BJ (cell line): ENCODE measurements around the gene WDR88. TPM values are rescaled to one million over a fixed set of nuclear protein-coding genes. Genes with fewer than 3 reads are reported as not detected.

ENCODE experiments used
- CTCF ChIA-PET: fragments of 350-600 bp; formaldehyde crosslinking; extraction: SDS; loops from one replicate; lab custom pipeline; 2021; ENCODE audit warnings: antibody characterized with exemption, inconsistent platforms; lab: Yijun Ruan, JAX
- POLR2A ChIA-PET: fragments of 300-600 bp; sonication (Branson Sonifier 250); formaldehyde crosslinking; extraction: SDS; loops from one replicate; lab custom pipeline; 2021; ENCODE audit warnings: antibody characterized with exemption; lab: Charles Lee
- DNase-seq: peaks from one replicate; pipeline ENCODE4 v3.0.0-alpha.2; 2011; ENCODE audit warnings: low read depth
- H3K27me3 ChIP-seq: 2 replicates; pipeline ENCODE4 v1.6.0; 2011; ENCODE audit warnings: low read length; ENCODE audit not compliant: control insufficient read depth, insufficient read depth
- H3K36me3 ChIP-seq: 2 replicates; pipeline ENCODE4 v1.5.1; 2011; ENCODE audit warnings: low read length; ENCODE audit not compliant: control insufficient read depth, insufficient read depth
- H3K4me3 ChIP-seq: 2 replicates; pipeline ENCODE4 v1.5.1; 2011; ENCODE audit warnings: low read depth, mild to moderate bottlenecking, control low read depth, low read length
- CTCF ChIP-seq: IDR thresholded peaks from 2 replicates; pipeline ENCODE4 v1.5.1; 2011; ENCODE audit warnings: low read depth, mild to moderate bottlenecking, control low read depth, inconsistent platforms, low read length, moderate library complexity; ENCODE audit not compliant: insufficient read depth
- polyA plus RNA-seq: library from polyadenylated mRNA; depleted of rRNA; stranded (reverse); fragments of >200 nt; gene quantifications from 2 replicates; pipeline ENCODE4 v1.2.3, GENCODE V29; 2011

Gene WDR88
- polyA plus RNA-seq, 1 experiment = not detected

DNA sequence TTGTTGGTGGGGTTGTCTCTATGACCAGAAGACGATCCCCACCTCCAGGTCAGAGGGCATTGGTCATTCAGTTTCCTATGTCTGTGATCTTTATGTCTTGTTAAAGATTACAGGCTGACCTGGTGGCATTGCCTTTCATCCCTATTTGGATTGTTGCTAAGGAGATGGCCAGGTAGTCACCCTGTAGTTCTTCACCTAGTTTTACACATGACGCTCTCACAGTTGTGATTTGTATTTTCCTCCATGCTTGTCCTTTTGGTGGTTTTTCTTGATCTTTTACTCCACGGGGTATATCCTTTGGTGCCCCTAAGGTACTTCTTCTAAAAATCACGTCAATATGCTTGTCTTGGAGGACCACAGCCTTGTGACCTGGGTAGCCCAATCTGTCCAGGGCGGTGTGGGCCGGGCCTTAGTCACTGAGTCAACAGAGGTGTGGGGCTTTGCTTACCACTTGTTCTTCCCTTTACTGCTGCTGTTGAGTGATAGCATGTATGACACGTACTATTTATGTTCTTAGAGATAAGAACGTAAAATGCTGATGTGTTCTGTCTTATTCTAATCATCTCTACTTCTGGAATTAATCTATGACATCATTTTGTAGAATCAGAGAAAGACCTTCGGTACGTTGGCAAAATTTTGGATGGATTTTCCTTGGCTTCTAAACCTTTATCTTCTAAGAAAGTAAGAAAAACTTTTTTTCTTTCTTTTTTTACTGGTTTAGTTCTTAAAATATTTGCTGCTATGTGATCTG is 30.8 kb upstream of the WDR88 start:
- peaks cover 16% of the 10 kb centered on the region for H3K36me3 ChIP-seq
- ChIA-PET CTCF (interaction anchor here (1.0 to 1.2 kb wide), 2 partner anchors 43 to 83 kb away, joined by 3 read pairs; no protein-coding TSS in a partner anchor), POLR2A (no interaction called here)
- H3K27me3 ChIP-seq = no peaks in the 10 kb centered on the region
- no peak for TF ChIP-seq CTCF
- no peak overlapping the region for H3K4me3 ChIP-seq
- DNase-seq = no peak

- Histone ChIP-seq H3K27me3 (no peaks in the 10 kb centered on the region), H3K36me3 (peaks cover 18% of the 10 kb centered on the region), H3K4me3 (no peak overlapping the region)
- TF ChIP-seq CTCF = no peak
- ChIA-PET POLR2A (no interaction called here), CTCF (interaction anchor here (1.5 kb wide), 2 partner anchors 10 to 22 kb away, joined by 4 read pairs; no protein-coding TSS in a partner anchor)
- no peak for DNase-seq
Measured at GRCh38 chr19:33102893-33103292, 29.0 kb upstream of the WDR88 start.

DNA sequence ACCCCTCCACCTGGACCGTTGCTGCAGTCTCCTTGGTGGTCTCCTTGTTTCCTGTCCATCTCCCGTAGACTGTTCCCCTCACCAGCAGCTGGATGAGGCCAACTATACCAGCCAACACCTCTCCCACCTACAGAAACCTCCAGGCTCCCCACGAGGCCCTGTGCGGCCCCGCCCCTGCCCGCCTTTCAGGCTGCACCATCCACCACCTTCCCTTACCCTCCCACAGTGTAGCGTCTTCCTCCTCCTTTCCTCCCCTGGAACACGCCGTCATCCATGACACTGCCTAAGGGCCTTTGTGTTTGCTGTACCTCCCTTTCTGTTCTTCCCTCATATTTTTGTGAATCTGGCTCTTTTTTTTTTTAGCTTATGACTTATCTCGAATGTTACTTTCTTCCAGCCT is 23.8 kb upstream of the WDR88 start:
- no peak for TF ChIP-seq CTCF
- no peak overlapping the region for H3K4me3 ChIP-seq
- ChIA-PET POLR2A (no interaction called here), CTCF (interaction anchor here (1.4 to 2.1 kb wide), 2 partner anchors 11 to 17 kb away, joined by 4 to 8 read pairs; no protein-coding TSS in a partner anchor)
- peaks cover 19% of the 10 kb centered on the region for H3K36me3 ChIP-seq
- no peak for DNase-seq
- H3K27me3 ChIP-seq = no peaks in the 10 kb centered on the region

- Histone ChIP-seq H3K36me3 (peaks cover 21% of the 10 kb centered on the region), H3K27me3 (no peaks in the 10 kb centered on the region), H3K4me3 (no peak overlapping the region)
- POLR2A ChIA-PET = no interaction called here
- CTCF ChIA-PET = interaction anchor here (0.5 to 2.1 kb wide), 2 partner anchors 11 to 15 kb away, joined by 3 to 8 read pairs; no protein-coding TSS in a partner anchor
- DNase-seq = no peak
- no peak for TF ChIP-seq CTCF
Measured at GRCh38 chr19:33110137-33110910, 21.6 kb upstream of the WDR88 start.

DNA sequence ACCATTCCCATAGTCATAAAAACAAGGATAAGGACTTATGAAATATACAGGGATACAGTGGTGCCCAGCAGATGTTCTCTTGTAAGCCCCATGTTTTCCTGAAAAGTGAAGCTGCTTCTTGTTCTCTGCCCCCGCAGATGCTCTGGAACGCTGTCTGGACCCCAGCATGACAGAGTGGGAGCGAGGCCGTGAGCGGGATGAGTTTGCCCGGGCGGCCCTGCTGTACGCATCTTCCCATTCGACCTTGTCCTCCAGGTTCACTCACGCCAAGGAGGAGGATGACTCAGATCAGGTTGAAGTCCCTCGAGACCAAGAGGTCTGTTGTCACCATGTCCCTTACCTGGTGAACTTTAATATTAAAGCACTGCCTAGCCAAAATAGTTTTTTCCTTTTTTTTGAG is 20.3 kb upstream of the WDR88 start:
- peaks cover 18% of the 10 kb centered on the region for H3K36me3 ChIP-seq
- no peak for TF ChIP-seq CTCF
- H3K27me3 ChIP-seq = no peaks in the 10 kb centered on the region
- CTCF ChIA-PET = no interaction called here
- DNase-seq = no peak
- H3K4me3 ChIP-seq = no peak overlapping the region
- POLR2A ChIA-PET = no interaction called here
